Skin epidermis (tissue), 12 donors: ENCODE data around the gene CNTN1.
A peak's percentile ranks its signal among the peaks of the same experiment; 100 is the strongest.

Source experiments
- H3K27ac ChIP-seq, 21 experiments: fragments of 200-600 bp; sonication (generic) in 11 of 21; one replicate each; pipeline ENCODE4 v1.5.0; 2020; ENCODE audit warnings: mild to moderate bottlenecking in 3 of 21, inconsistent platforms in 2 of 21, moderate library complexity in 2 of 21
- H3K4me3 ChIP-seq, 7 experiments: fragments of 200-600 bp; sonication (generic) in 2 of 7; one replicate each; pipeline ENCODE4 v1.5.0; 2020; ENCODE audit warnings: inconsistent platforms in 2 of 7, mild to moderate bottlenecking in 2 of 7, moderate library complexity in 1 of 7

Gene CNTN1

GRCh38 chr12:41008472-41008871 is 316.2 kb downstream of the CNTN1 start:
- H3K4me3 ChIP-seq, result no peak overlapping the region
- H3K27ac ChIP-seq, result no peak overlapping the region

GRCh38 chr12:41011939-41012338 is 319.7 kb downstream of the CNTN1 start:
- Histone ChIP-seq H3K27ac (no peak overlapping the region), H3K4me3 (no peak overlapping the region)

GRCh38 chr12:41013881-41014642 is 321.8 kb downstream of the CNTN1 start:
- Histone ChIP-seq H3K27ac (no peak overlapping the region), H3K4me3 (no peak overlapping the region)

- no peak overlapping the region for H3K27ac ChIP-seq
These were observed 322.4 kb downstream of the CNTN1 start for GRCh38 chr12:41014643-41015020.

DNA sequence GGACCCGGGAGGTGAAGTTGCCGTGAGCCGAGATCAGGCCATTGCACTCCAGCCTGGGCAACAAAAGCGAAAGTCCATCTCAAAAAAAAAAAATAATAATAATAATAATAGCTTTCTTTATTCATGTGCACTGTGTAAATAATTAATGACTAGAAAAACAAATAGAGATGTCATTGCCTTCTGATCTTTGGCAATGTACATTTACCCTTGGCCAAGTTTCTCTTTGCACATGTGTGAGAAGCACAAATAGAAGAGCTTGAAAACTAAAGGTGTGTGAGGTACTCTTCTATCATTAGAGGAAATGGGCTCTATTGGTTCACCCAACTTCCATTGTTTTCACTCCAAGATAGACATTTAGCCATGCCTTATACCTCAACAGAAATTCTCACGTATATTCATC is 325.8 kb downstream of the CNTN1 start:
- H3K4me3 ChIP-seq, result no peak overlapping the region

More at GRCh38 chr12:41014643-41015020, 322.4 kb downstream of the CNTN1 start:
- H3K4me3 ChIP-seq, result no peak overlapping the region

GRCh38 chr12:41019461-41019860 is 327.2 kb downstream of the CNTN1 start:
- Histone ChIP-seq H3K4me3 (no peak overlapping the region), H3K27ac (no peak overlapping the region)

More for the DNA sequence above, 325.8 kb downstream of the CNTN1 start:
- no peak overlapping the region for H3K27ac ChIP-seq

DNA sequence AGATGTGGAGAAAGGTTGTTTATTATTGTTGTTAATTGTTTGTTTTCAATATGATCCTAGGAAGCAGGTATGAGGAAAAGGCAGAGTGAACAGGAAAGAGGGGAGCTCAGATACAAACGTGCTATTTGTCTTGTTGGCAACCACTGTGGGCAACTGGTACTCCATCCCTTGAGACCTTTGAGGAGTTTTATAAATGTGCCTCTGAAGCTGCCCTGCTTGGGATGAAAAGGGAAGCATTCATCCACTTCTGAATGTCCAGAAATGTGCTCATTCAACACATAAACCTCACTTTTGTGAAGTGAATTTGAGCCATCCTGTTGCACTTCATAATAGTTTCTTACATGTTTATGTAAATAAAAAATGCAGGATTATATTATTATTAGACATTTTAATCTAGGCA is 331.6 kb downstream of the CNTN1 start:
- H3K4me3 ChIP-seq, result no peak overlapping the region
- no peak overlapping the region for H3K27ac ChIP-seq

- H3K4me3 ChIP-seq, result no peak overlapping the region
- no peak overlapping the region for H3K27ac ChIP-seq
These were observed 333.9 kb downstream of the CNTN1 start for GRCh38 chr12:41026151-41026550.

GRCh38 chr12:41032386-41032785 is 340.1 kb downstream of the CNTN1 start:
- Histone ChIP-seq H3K27ac (no peak overlapping the region), H3K4me3 (no peak overlapping the region)

- Histone ChIP-seq H3K4me3 (no peak overlapping the region), H3K27ac (peak overlapping the region in 1 of 21 experiments; percentile 6)
These were observed 342.4 kb downstream of the CNTN1 start for GRCh38 chr12:41034686-41035085.

GRCh38 chr12:41039461-41039860 is 347.2 kb downstream of the CNTN1 start:
- no peak overlapping the region for H3K27ac ChIP-seq

GRCh38 chr12:41045509-41045908 is 353.3 kb downstream of the CNTN1 start:
- no peak overlapping the region for H3K4me3 ChIP-seq
- H3K27ac ChIP-seq, result no peak overlapping the region

More at GRCh38 chr12:41039461-41039860, 347.2 kb downstream of the CNTN1 start:
- H3K4me3 ChIP-seq, result no peak overlapping the region

DNA sequence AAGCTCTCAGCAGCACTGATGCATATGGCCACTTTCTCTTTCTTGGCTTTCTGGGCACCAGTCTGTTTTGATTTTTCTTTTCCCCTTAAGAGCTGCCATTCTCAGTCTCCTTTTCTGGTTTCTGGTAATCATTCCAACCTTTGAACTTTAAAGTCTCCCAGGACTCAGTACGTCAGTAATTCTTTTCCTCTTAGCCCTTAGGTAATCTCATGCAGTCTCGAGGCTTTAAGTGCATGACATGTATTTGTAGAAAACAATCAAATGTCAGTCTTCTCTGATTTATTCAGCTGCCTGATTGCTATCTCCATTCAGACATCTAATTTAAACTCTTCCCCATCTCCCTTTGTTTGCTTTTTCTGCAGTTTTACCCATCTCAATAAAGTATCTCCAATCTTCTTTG is 356.8 kb downstream of the CNTN1 start:
- H3K27ac ChIP-seq, result no peak overlapping the region
- no peak overlapping the region for H3K4me3 ChIP-seq

GRCh38 chr12:41051954-41052353 is 359.7 kb downstream of the CNTN1 start:
- no peak overlapping the region for H3K4me3 ChIP-seq
- H3K27ac ChIP-seq, result no peak overlapping the region

DNA sequence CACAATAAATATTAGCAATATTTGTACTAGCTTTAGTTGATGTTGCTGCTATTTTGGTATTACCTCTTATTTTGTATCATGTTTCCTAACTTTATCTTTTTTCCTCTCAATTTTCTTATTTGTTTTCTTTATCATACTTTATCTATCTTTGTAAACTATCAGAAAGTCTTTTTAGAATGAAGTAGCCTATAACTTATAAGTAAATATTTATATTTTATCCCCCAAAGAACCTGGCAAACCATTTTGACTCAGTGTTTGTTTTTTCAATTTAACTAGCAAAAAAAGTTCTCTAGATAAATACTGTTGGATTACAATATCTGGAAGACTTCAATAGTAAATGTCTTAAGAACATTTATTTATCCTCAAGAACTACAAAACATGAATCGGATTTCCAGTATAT is 360.2 kb downstream of the CNTN1 start:
- no peak overlapping the region for H3K27ac ChIP-seq
- no peak overlapping the region for H3K4me3 ChIP-seq

- no peak overlapping the region for H3K27ac ChIP-seq
- H3K4me3 ChIP-seq, result no peak overlapping the region
These were observed 360.8 kb downstream of the CNTN1 start for GRCh38 chr12:41053046-41053445.

DNA sequence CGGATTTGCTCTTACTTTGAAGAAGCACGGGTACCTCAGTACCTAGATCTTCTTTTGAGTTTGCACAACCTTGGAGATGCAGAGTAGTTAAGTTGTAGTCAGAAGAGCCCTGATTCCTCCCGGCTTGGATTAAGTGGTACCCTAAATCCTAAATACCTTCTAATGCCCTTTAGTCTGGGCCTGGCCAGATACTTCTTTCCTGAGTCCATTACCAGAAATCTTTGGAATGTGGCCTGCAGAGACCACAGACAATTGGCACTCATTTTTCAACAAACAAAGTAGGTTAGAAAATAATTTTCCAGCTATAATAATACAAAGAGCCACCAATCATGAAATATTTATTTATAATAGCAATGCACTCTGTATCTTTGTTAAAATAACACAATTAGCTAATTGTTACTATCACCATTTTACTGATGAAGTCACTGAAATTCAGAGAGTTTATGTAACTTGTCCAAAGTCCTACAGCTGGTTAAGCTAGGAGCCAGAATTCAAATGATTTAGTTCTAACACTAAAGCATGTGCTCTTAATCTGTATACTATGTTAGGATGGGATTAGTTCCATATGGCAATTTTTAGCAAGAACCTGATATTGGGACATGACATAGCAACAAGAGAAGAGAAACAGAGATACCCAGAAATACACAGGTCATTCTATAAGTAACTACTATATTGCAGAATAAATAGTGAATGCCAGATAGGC is 363.8 kb downstream of the CNTN1 start:
- Histone ChIP-seq H3K27ac (no peak overlapping the region), H3K4me3 (no peak overlapping the region)

DNA sequence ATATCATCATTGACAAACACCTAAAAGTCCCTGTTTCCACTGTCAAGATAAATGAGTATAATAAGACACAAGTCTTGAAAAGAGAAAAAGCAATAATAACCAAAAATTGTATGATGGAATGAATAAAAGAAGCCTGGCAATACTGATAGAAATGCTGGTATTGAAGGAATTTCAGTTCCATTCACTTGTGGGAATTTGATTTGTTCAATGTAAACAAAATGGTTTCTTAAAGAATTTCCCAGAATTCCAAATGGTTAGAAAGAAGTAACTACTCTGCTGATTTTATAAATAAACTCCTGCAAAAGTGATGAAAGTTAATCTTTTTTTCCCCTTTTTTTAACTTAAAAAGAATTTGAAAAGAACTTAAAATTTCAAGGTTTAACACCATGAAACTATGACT is 366.0 kb downstream of the CNTN1 start:
- no peak overlapping the region for H3K27ac ChIP-seq
- H3K4me3 ChIP-seq, result no peak overlapping the region

DNA sequence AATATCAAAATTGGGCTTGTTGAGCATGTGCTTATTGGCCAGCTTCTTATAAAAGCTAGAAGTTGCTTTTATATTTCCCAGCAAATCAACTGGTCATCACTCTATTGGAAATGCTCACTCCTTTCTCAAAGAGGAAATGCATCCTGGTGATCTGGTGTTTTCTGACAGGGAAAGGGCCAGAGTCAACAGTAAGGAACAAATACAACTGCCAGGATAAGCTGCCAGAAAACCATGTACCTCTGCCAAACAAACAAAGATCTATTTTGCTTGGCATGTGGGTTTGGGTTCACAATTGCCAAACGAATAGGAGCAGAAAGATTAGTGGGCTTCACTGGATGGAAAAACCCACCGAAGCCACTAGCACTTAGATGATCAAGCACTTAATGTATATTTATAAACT is 369.0 kb downstream of the CNTN1 start:
- no peak overlapping the region for H3K4me3 ChIP-seq
- H3K27ac ChIP-seq, result no peak overlapping the region

DNA sequence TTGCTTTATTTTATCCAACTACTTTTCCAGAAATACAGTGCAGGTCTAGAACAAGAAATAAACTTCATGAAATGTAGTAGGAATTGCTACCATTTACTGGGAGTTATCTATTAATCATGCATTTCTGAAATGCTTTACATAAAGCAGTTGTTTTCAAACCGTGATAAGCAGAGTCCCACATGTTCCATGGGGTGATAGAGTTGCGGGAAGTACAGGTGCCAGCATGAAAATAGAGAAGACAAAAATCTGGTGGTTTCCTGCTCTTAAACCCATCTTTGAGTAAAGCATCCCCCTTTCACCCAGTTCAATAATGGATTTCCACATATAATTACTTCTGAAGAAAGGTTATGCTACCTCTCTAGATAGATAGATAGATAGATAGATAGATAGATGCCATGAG is 372.2 kb downstream of the CNTN1 start:
- Histone ChIP-seq H3K4me3 (no peak overlapping the region), H3K27ac (no peak overlapping the region)

DNA sequence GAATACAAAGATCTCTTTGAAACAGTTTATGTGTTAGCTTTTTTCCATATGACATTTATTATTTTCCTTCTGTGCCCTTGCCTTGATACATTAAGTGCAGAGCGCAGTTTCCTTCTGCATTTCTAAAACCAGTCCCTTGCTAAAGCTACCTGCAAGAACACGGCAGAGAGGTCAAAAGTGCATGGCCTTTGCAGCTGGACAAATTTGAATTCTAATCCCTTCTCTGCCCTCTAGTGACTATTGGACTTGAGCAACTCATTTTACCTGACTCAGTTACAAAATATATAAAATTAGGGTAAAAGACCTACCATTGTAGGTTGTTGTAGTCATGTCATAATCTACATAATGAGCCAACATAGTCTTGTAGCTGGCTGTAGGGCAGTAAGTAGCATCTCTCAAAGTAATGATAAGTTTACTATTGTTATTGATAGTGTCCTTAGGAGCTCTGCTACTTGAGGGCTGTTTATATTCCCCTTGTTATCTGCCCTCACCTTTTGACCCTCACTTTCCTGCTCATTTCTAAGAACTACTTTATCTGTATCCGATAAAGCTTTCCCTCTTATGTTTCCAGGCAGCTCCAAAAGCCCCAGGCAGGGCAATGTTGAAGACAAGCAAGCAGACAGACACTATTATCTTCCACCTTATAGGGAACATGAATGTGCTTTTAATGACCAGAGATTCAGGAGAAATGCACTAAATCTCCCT is 375.9 kb downstream of the CNTN1 start:
- Histone ChIP-seq H3K27ac (no peak overlapping the region), H3K4me3 (no peak overlapping the region)
